Hindlimb muscle (tissue), 1 donor: ENCODE measurements around the gene PCSK1N. TPM values are rescaled to one million over a fixed set of nuclear protein-coding genes. Genes with fewer than 3 reads are reported as not detected.
"Not testable (repeated sequence)": the region's sequence is repeated elsewhere in the genome, so short reads cannot be mapped to it uniquely, and the experiment has no call there.

Experiments used
- DNase-seq: peaks from one replicate; pipeline ENCODE4 v3.0.0-alpha.2; 2013
- polyA plus RNA-seq: library from polyadenylated mRNA; unstranded; fragments of 120-200 nt; gene quantifications from one replicate; pipeline ENCODE4 v1.2.1, GENCODE V29; 2013; ENCODE audit not compliant: insufficient read length

The PCSK1N gene
- polyA plus RNA-seq, 1 donor = not detected

- not testable (repeated sequence) for DNase-seq
Observed at GRCh38 chrX:48819394-48819793, 16.0 kb downstream of the PCSK1N start.

- no peak for DNase-seq
Observed at GRCh38 chrX:48818866-48819265, 16.5 kb downstream of the PCSK1N start.

- no peak for DNase-seq
Observed at GRCh38 chrX:48818098-48818497, 17.3 kb downstream of the PCSK1N start.

- DNase-seq = no peak
Observed at GRCh38 chrX:48816014-48816810, 19.2 kb downstream of the PCSK1N start.

- no peak for DNase-seq
Observed at GRCh38 chrX:48815266-48815665, 20.1 kb downstream of the PCSK1N start.

GRCh38 chrX:48814722-48815121 lies 20.7 kb downstream of the PCSK1N start:
- DNase-seq = no peak

- no peak for DNase-seq
Observed at GRCh38 chrX:48813644-48814043, 21.8 kb downstream of the PCSK1N start.

GRCh38 chrX:48806081-48806480 lies 29.3 kb downstream of the PCSK1N start:
- DNase-seq = no peak

- DNase-seq = no peak
Observed at GRCh38 chrX:48802905-48803200, 32.6 kb downstream of the PCSK1N start.

- DNase-seq = peak; percentile 82
Observed at GRCh38 chrX:48802089-48802904, 33.1 kb downstream of the PCSK1N start.

GRCh38 chrX:48801280-48802088 lies 33.9 kb downstream of the PCSK1N start, which contains the start of gene HDAC6:
Gene HDAC6 (plus strand): TSS chrX:48802067. CDS start chrX:48802693, 626 bp downstream.
- peak; percentile 97 for DNase-seq

GRCh38 chrX:48800574-48801279 lies 34.7 kb downstream of the PCSK1N start:
- no peak for DNase-seq

GRCh38 chrX:48798318-48798717 lies 37.1 kb downstream of the PCSK1N start:
- DNase-seq = no peak

- DNase-seq = no peak
Observed at GRCh38 chrX:48794911-48795515, 40.4 kb downstream of the PCSK1N start.

- DNase-seq = no peak
Observed at GRCh38 chrX:48794340-48794910, 41.0 kb downstream of the PCSK1N start.

GRCh38 chrX:48793935-48794334 lies 41.5 kb downstream of the PCSK1N start:
- DNase-seq = no peak

- DNase-seq = no peak
Observed at GRCh38 chrX:48792219-48792618, 43.2 kb downstream of the PCSK1N start.

GRCh38 chrX:48791063-48791820 lies 44.2 kb downstream of the PCSK1N start:
- no peak for DNase-seq

- DNase-seq = no peak
Observed at GRCh38 chrX:48790477-48790876, 44.9 kb downstream of the PCSK1N start.

GRCh38 chrX:48789366-48790220 lies 45.8 kb downstream of the PCSK1N start:
- no peak for DNase-seq
